ENCODE data around the gene AMD1.

GRCh38 chr6:110902091-110902490, 27.5 kb downstream of the AMD1 start:
- TF ChIP-seq, protein P1, sequence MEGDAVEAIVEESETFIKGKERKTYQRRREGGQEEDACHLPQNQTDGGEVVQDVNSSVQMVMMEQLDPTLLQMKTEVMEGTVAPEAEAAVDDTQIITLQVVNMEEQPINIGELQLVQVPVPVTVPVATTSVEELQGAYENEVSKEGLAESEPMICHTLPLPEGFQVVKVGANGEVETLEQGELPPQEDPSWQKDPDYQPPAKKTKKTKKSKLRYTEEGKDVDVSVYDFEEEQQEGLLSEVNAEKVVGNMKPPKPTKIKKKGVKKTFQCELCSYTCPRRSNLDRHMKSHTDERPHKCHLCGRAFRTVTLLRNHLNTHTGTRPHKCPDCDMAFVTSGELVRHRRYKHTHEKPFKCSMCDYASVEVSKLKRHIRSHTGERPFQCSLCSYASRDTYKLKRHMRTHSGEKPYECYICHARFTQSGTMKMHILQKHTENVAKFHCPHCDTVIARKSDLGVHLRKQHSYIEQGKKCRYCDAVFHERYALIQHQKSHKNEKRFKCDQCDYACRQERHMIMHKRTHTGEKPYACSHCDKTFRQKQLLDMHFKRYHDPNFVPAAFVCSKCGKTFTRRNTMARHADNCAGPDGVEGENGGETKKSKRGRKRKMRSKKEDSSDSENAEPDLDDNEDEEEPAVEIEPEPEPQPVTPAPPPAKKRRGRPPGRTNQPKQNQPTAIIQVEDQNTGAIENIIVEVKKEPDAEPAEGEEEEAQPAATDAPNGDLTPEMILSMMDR (IDR thresholded peaks at IDR 0.05) = no peak
- no peak for TF ChIP-seq POLR2A (IDR thresholded peaks at IDR 0.05)
